ENCODE results near the gene SATB1.

Gene SATB1

GRCh38 chr3:18390024-18390660 is 35.0 kb downstream of the SATB1 start:
- Histone ChIP-seq H3K36me3 (ENCODE audit: insufficient read depth) (no peaks in the 10 kb centered on the region), H4K20me1 (ENCODE audit: insufficient read depth) (no peaks in the 10 kb centered on the region), H3K4me1 (ENCODE audit: low read depth, poor library complexity, severe bottlenecking) (no peaks in the 10 kb centered on the region), H2AFZ (ENCODE audit: low read depth) (no peak overlapping the region), H3K4me3 (IDR thresholded peaks at IDR 0.05; ENCODE audit: insufficient read depth, low read depth, low read length) (no peak overlapping the region), H3K79me2 (ENCODE audit: insufficient read depth, low read depth) (no peaks in the 10 kb centered on the region), H3K4me2 (no peak overlapping the region), H3K27me3 (ENCODE audit: insufficient read depth, low read depth) (no peaks in the 10 kb centered on the region), H3K9ac (no peak overlapping the region), H3K27ac (no peak overlapping the region)
- TF ChIP-seq CTCF (conservative IDR thresholded peaks at IDR 0.05; ENCODE audit: low read depth, low read length): no peak

- Histone ChIP-seq H3K4me3 (IDR thresholded peaks at IDR 0.05; ENCODE audit: insufficient read depth, low read depth, low read length) (no peak overlapping the region), H3K9ac (no peak overlapping the region), H4K20me1 (ENCODE audit: insufficient read depth) (no peaks in the 10 kb centered on the region), H3K4me1 (ENCODE audit: low read depth, poor library complexity, severe bottlenecking) (no peaks in the 10 kb centered on the region), H3K36me3 (ENCODE audit: insufficient read depth) (no peaks in the 10 kb centered on the region), H3K4me2 (no peak overlapping the region), H2AFZ (ENCODE audit: low read depth) (no peak overlapping the region), H3K27me3 (ENCODE audit: insufficient read depth, low read depth) (no peaks in the 10 kb centered on the region), H3K79me2 (ENCODE audit: insufficient read depth, low read depth) (no peaks in the 10 kb centered on the region), H3K27ac (no peak overlapping the region)
- peak; percentile 53 for TF ChIP-seq CTCF (conservative IDR thresholded peaks at IDR 0.05; ENCODE audit: low read depth, low read length)
Observed at GRCh38 chr3:18389108-18389733, 35.9 kb downstream of the SATB1 start.

GRCh38 chr3:18386274-18386890 is 38.8 kb downstream of the SATB1 start:
- H3K79me2 ChIP-seq (ENCODE audit: insufficient read depth, low read depth): no peaks in the 10 kb centered on the region
- H3K27ac ChIP-seq: no peak overlapping the region
- no peaks in the 10 kb centered on the region for H3K4me1 ChIP-seq (ENCODE audit: low read depth, poor library complexity, severe bottlenecking)
- no peaks in the 10 kb centered on the region for H3K36me3 ChIP-seq (ENCODE audit: insufficient read depth)
- no peaks in the 10 kb centered on the region for H3K27me3 ChIP-seq (ENCODE audit: insufficient read depth, low read depth)
- no peaks in the 10 kb centered on the region for H4K20me1 ChIP-seq (ENCODE audit: insufficient read depth)
- no peak overlapping the region for H2AFZ ChIP-seq (ENCODE audit: low read depth)
- no peak overlapping the region for H3K9ac ChIP-seq
- H3K4me3 ChIP-seq (IDR thresholded peaks at IDR 0.05; ENCODE audit: insufficient read depth, low read depth, low read length): no peak overlapping the region
- no peak overlapping the region for H3K4me2 ChIP-seq
- TF ChIP-seq CTCF (conservative IDR thresholded peaks at IDR 0.05; ENCODE audit: low read depth, low read length): no peak

GRCh38 chr3:18385706-18386105 is 39.4 kb downstream of the SATB1 start:
- no peaks in the 10 kb centered on the region for H3K4me1 ChIP-seq (ENCODE audit: low read depth, poor library complexity, severe bottlenecking)
- H3K4me2 ChIP-seq: no peak overlapping the region
- H3K9ac ChIP-seq: no peak overlapping the region
- no peaks in the 10 kb centered on the region for H4K20me1 ChIP-seq (ENCODE audit: insufficient read depth)
- no peaks in the 10 kb centered on the region for H3K79me2 ChIP-seq (ENCODE audit: insufficient read depth, low read depth)
- TF ChIP-seq CTCF (conservative IDR thresholded peaks at IDR 0.05; ENCODE audit: low read depth, low read length): no peak
- no peaks in the 10 kb centered on the region for H3K36me3 ChIP-seq (ENCODE audit: insufficient read depth)
- no peak overlapping the region for H3K4me3 ChIP-seq (IDR thresholded peaks at IDR 0.05; ENCODE audit: insufficient read depth, low read depth, low read length)
- no peaks in the 10 kb centered on the region for H3K27me3 ChIP-seq (ENCODE audit: insufficient read depth, low read depth)
- H2AFZ ChIP-seq (ENCODE audit: low read depth): no peak overlapping the region
- H3K27ac ChIP-seq: no peak overlapping the region

All from KMS-11 (cell line).